Measurements from ENCODE around the gene FRAT2.
A peak's percentile ranks its signal among the peaks of the same experiment; 100 is the strongest.
"Not testable (repeated sequence)": the region's sequence is repeated elsewhere in the genome, so short reads cannot be mapped to it uniquely, and the experiment has no call there.

FRAT2 gene

GRCh38 chr10:97356918-97357317, 22.4 kb upstream of the FRAT2 start:
- no peak for DNase-seq

- DNase-seq, result no peak
Observed at GRCh38 chr10:97356318-97356914, 21.9 kb upstream of the FRAT2 start.

- peak in 12 of 51 donors; percentile 4 to 55 (median 12) for DNase-seq
Observed at GRCh38 chr10:97355571-97355975, 21.0 kb upstream of the FRAT2 start.

GRCh38 chr10:97353945-97354344, 19.4 kb upstream of the FRAT2 start:
- no peak for DNase-seq

GRCh38 chr10:97349752-97350513, 15.4 kb upstream of the FRAT2 start:
- no peak for DNase-seq

GRCh38 chr10:97347317-97347716, 12.8 kb upstream of the FRAT2 start:
- no peak for DNase-seq

- DNase-seq, result not testable (repeated sequence)
Observed at GRCh38 chr10:97343664-97344063, 9.1 kb upstream of the FRAT2 start.

- no peak for DNase-seq
Observed at GRCh38 chr10:97341416-97341815, 6.9 kb upstream of the FRAT2 start.

- peak in 1 of 51 donors; percentile 7 for DNase-seq
Observed at GRCh38 chr10:97338041-97338440, 3.5 kb upstream of the FRAT2 start.

- peak in 2 of 51 donors; percentile 10 to 25 for DNase-seq
Observed at GRCh38 chr10:97336942-97337831, 2.7 kb upstream of the FRAT2 start.

- peak in 1 of 51 donors; percentile 4 for DNase-seq
Observed at GRCh38 chr10:97336446-97336845, 1.9 kb upstream of the FRAT2 start.

GRCh38 chr10:97336006-97336405, 1.5 kb upstream of the FRAT2 start:
- no peak for DNase-seq

GRCh38 chr10:97335188-97335619, 675 bp upstream of the FRAT2 start:
- peak in 1 of 51 donors; percentile 16 for DNase-seq

GRCh38 chr10:97333601-97334369, 744 bp downstream of the FRAT2 start:
- peak in 23 of 51 donors; percentile 6 to 66 (median 25) for DNase-seq

- DNase-seq, result peak in 1 of 51 donors; percentile 66
Observed at GRCh38 chr10:97333351-97333600, 1.3 kb downstream of the FRAT2 start.

- peak in 36 of 51 donors; percentile 3 to 75 (median 40) for DNase-seq
Observed at GRCh38 chr10:97332591-97333350, 1.8 kb downstream of the FRAT2 start.

- DNase-seq, result no peak
Observed at GRCh38 chr10:97331153-97331703, 3.3 kb downstream of the FRAT2 start.

GRCh38 chr10:97329766-97330165, 4.8 kb downstream of the FRAT2 start:
- DNase-seq, result no peak

GRCh38 chr10:97328646-97329453, 5.7 kb downstream of the FRAT2 start:
- DNase-seq, result no peak

All from hypothalamus (tissue), 51 donors.